Stomach (tissue), 9 donors: ENCODE measurements around the gene HLA-DQB1. TPM values are rescaled to one million over a fixed set of nuclear protein-coding genes. Genes with fewer than 3 reads are reported as not detected.

Experiments used
- DNase-seq, 2 donors: peaks; one replicate each; pipeline versions ENCODE4 v3.0.0 to v3.0.0-alpha.2; 2013 to 2019
- H3K27ac ChIP-seq, 5 donors: fragments of 200-600 bp in 4 of 5; sonication (generic) in 4 of 5; one replicate each; pipeline ENCODE4 v1.5.1; 2013 to 2019; ENCODE audit warnings: mild to moderate bottlenecking in 1 of 5, moderate library complexity in 1 of 5
- H3K27me3 ChIP-seq, 3 donors: fragments of 200-600 bp; sonication (generic); one replicate each; pipeline ENCODE4 v1.5.1; 2017 to 2019; ENCODE audit warnings: mixed run types in 1 of 3
- H3K36me3 ChIP-seq, 4 donors: fragments of 200-600 bp; sonication (generic); 1 replicate in 3 of 4; 2 replicates in 1 of 4; pipeline ENCODE4 v1.5.1; 2016 to 2019
- H3K4me1 ChIP-seq, 4 donors: fragments of 200-600 bp; sonication (generic); one replicate each; pipeline ENCODE4 v1.5.1; 2016 to 2019
- H3K4me3 ChIP-seq, 4 donors: fragments of 200-600 bp; sonication (generic) in 3 of 4; one replicate each; pipeline ENCODE4 v1.5.1; 2016 to 2019; ENCODE audit warnings: mild to moderate bottlenecking in 1 of 4
- H3K9me3 ChIP-seq, 4 donors: fragments of 200-600 bp; sonication (generic); one replicate each; pipeline ENCODE4 v1.5.1; 2016 to 2019
- EP300 ChIP-seq: sonication (generic); formaldehyde crosslinking; IDR thresholded peaks from one replicate; pipeline ENCODE4 v1.6.1; 2017; ENCODE audit warnings: antibody characterized with exemption
- POLR2A ChIP-seq, 4 donors: fragments of 450-650 bp; IDR thresholded peaks; one replicate each; pipeline ENCODE4 v1.6.1; 2016; ENCODE audit warnings: antibody characterized with exemption in 4 of 4, control low read depth in 2 of 4, mild to moderate bottlenecking in 1 of 4, moderate library complexity in 1 of 4
- POLR2AphosphoS5 ChIP-seq, 3 donors: sonication (generic); formaldehyde crosslinking; IDR thresholded peaks; one replicate each; pipeline ENCODE4 v1.6.1; 2016; ENCODE audit warnings: antibody characterized with exemption in 3 of 3
- WGBS, 5 donors: extraction: QIAGEN DNeasy Blood & Tissue Kit in 3 of 5; methylation state at CpG; one replicate each; pipeline versions ENCODE4 v1.1.5 to v1.1.7; 2013 to 2018; 5-methylcytosine and 5-hydroxymethylcytosine counted together
- intact Hi-C: fragments of 100-400 bp; cut with DNase I; formaldehyde crosslinking; loops from one replicate; pipeline ENCODE4 v1.15.1; 2023; ENCODE audit warnings: low total_unique reads
- polyA plus RNA-seq, 3 donors: library from polyadenylated mRNA; stranded (reverse); fragments of 200-250 nt; gene quantifications; one replicate each; pipeline ENCODE4 v1.2.3, GENCODE V29; 2013
- total RNA-seq, 5 donors: library from RNA; depleted of rRNA; stranded (reverse); fragments of >200 nt; gene quantifications; one replicate each; pipeline versions ENCODE4 v1.1.0 to v1.2.3, GENCODE V29; 2014 to 2016
- TF ChIP-seq, protein P1 (sequence below), 7 experiments: fragments of 450-650 bp in 4 of 7; fragments of 200-600 bp in 3 of 7; sonication (generic) in 3 of 7; IDR thresholded peaks; one replicate each; pipeline ENCODE4 v1.5.1; 2016 to 2019; ENCODE audit warnings: antibody characterized with exemption in 7 of 7, control low read depth in 2 of 7, mild to moderate bottlenecking in 1 of 7
- donor health status: healthy with polysubstance abuse.
- donor health status: Bipolar disorder and iron deficiency.
- donor health status: healthy.

The HLA-DQB1 gene
- total and polyA plus RNA-seq, 8 donors, result 2.0 to 94.5 (median 21.4) TPM; not detected in 2

- H3K9me3 ChIP-seq, result no peaks in the 10 kb centered on the region
- H3K36me3 ChIP-seq, result no peaks in the 10 kb centered on the region
- DNase-seq, result no peak
- H3K27me3 ChIP-seq, result peaks cover 0 to 4% (median 0%) of the 10 kb centered on the region in 3 donors
- intact Hi-C loops, result no loop called here
- no peaks in the 10 kb centered on the region for H3K4me1 ChIP-seq
- TF ChIP-seq, protein P1, sequence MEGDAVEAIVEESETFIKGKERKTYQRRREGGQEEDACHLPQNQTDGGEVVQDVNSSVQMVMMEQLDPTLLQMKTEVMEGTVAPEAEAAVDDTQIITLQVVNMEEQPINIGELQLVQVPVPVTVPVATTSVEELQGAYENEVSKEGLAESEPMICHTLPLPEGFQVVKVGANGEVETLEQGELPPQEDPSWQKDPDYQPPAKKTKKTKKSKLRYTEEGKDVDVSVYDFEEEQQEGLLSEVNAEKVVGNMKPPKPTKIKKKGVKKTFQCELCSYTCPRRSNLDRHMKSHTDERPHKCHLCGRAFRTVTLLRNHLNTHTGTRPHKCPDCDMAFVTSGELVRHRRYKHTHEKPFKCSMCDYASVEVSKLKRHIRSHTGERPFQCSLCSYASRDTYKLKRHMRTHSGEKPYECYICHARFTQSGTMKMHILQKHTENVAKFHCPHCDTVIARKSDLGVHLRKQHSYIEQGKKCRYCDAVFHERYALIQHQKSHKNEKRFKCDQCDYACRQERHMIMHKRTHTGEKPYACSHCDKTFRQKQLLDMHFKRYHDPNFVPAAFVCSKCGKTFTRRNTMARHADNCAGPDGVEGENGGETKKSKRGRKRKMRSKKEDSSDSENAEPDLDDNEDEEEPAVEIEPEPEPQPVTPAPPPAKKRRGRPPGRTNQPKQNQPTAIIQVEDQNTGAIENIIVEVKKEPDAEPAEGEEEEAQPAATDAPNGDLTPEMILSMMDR (IDR thresholded peaks at IDR 0.05), result no peak
- TF ChIP-seq POLR2A (IDR thresholded peaks at IDR 0.05) (no peak), EP300 (no peak), POLR2AphosphoS5 (IDR thresholded peaks at IDR 0.05) (no peak)
- WGBS, 5 donors, result 14 to 48% (median 29%) methylated on average over 3 of the region's 3 CpGs
- H3K4me3 ChIP-seq, result no peak overlapping the region
- H3K27ac ChIP-seq, result no peak overlapping the region
Measured at GRCh38 chr6:32665661-32666060, 796 bp downstream of the HLA-DQB1 start.

- TF ChIP-seq EP300, result no peak
- TF ChIP-seq POLR2A (IDR thresholded peaks at IDR 0.05), result no peak
- TF ChIP-seq, protein P1 (IDR thresholded peaks at IDR 0.05), result no peak
- peak in 1 of 3 donors; percentile 20 for TF ChIP-seq POLR2AphosphoS5 (IDR thresholded peaks at IDR 0.05)
- WGBS, 5 donors, result 0 to 1% (median 1%) methylated on average over 15 to 47 of the region's 47 CpGs
- Histone ChIP-seq H3K36me3 (no peaks in the 10 kb centered on the region), H3K9me3 (no peaks in the 10 kb centered on the region), H3K4me3 (no peak overlapping the region), H3K4me1 (no peaks in the 10 kb centered on the region), H3K27ac (no peak overlapping the region), H3K27me3 (peaks cover 0 to 4% (median 0%) of the 10 kb centered on the region in 3 donors)
- peak; percentile 26 to 37 for DNase-seq
- intact Hi-C loops, result no loop called here
Measured at GRCh38 chr6:32664827-32665362, 1.6 kb downstream of the HLA-DQB1 start.

DNA sequence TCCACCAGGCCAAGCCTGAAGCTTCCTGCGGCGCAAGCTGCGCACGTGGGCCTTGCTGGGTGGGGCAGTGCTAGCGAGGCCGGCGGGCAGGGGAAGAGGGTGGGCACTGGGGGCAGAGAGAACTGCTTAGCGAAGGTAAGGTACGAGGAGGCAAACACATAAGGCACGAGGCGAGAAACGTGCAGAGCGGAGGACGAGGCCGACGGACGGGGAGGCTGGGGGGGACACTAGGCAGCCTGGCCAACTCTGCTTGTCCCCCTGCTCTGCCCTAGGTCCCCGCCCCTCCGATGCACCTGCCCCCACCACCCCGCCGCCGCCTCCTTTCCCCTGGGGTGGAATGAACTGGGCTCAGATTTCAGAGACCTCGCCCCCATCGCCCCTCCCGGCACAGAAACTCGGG, 2.1 kb downstream of the HLA-DQB1 start:
- DNase-seq, result no peak
- 26 to 48% (median 34%) methylated on average over 15 to 26 of the region's 26 CpGs; no CpG with 5 or more reads in 1 of the 5 donors for WGBS, 5 donors
- Histone ChIP-seq H3K27me3 (peaks cover 0 to 4% (median 0%) of the 10 kb centered on the region in 3 donors), H3K36me3 (no peaks in the 10 kb centered on the region), H3K4me3 (no peak overlapping the region), H3K9me3 (no peaks in the 10 kb centered on the region), H3K27ac (no peak overlapping the region), H3K4me1 (no peaks in the 10 kb centered on the region)
- TF ChIP-seq POLR2AphosphoS5 (IDR thresholded peaks at IDR 0.05), result no peak
- no peak for TF ChIP-seq POLR2A (IDR thresholded peaks at IDR 0.05)
- intact Hi-C loops, result no loop called here

DNA sequence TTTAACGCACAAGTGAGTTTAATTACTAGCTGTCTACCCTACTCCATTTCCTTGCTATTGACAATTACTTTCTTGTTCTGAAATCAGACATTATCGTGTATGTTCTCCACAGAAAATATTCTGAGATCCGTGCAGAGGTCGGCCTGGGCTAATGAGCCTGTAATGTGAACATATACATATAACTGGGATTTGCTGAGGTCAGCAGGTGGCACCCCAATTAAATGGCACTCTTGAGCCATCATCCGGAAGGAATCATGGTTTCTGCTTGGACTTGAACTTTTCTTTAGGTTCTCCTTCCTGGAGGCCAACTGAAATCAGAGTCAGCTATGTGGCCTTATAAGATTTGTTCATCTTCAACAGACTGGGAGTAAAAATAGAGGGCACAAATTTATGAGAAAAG, 3.6 kb downstream of the HLA-DQB1 start:
- intact Hi-C loops, result no loop called here
- 18 to 94% (median 78%) methylated on average over 5 of the region's 5 CpGs for WGBS, 5 donors
- no peaks in the 10 kb centered on the region for H3K4me1 ChIP-seq
- no peaks in the 10 kb centered on the region for H3K27me3 ChIP-seq
- no peak overlapping the region for H3K4me3 ChIP-seq
- no peak overlapping the region for H3K27ac ChIP-seq
- DNase-seq, result no peak
- TF ChIP-seq EP300, result no peak
- TF ChIP-seq POLR2AphosphoS5 (IDR thresholded peaks at IDR 0.05), result no peak
- TF ChIP-seq POLR2A (IDR thresholded peaks at IDR 0.05), result no peak
- TF ChIP-seq, protein P1 (IDR thresholded peaks at IDR 0.05), result no peak
- H3K36me3 ChIP-seq, result no peaks in the 10 kb centered on the region
- no peaks in the 10 kb centered on the region for H3K9me3 ChIP-seq

- TF ChIP-seq, protein P1 (IDR thresholded peaks at IDR 0.05), result no peak
- TF ChIP-seq POLR2A (IDR thresholded peaks at IDR 0.05) (no peak), EP300 (no peak), POLR2AphosphoS5 (IDR thresholded peaks at IDR 0.05) (no peak)
- no peak for DNase-seq
- H3K4me1 ChIP-seq, result no peaks in the 10 kb centered on the region
- H3K36me3 ChIP-seq, result no peaks in the 10 kb centered on the region
- 54 to 95% (median 76%) methylated on average over 4 to 7 of the region's 7 CpGs for WGBS, 5 donors
- intact Hi-C loops, result no loop called here
- H3K9me3 ChIP-seq, result no peaks in the 10 kb centered on the region
- H3K27me3 ChIP-seq, result no peaks in the 10 kb centered on the region
- no peak overlapping the region for H3K4me3 ChIP-seq
- H3K27ac ChIP-seq, result no peak overlapping the region
Measured at GRCh38 chr6:32662099-32662498, 4.4 kb downstream of the HLA-DQB1 start.
